Natural killer cell (primary cell): ENCODE data around the gene PIK3C3. TPM values are rescaled to one million over a fixed set of nuclear protein-coding genes. Genes with fewer than 3 reads are reported as not detected.
"Not testable (repeated sequence)": the region's sequence is repeated elsewhere in the genome, so short reads cannot be mapped to it uniquely, and the experiment has no call there.

Source experiments
- ATAC-seq, 3 donors: fragments of 150-1000 bp in 2 of 3; fragments of 200-7000 bp in 1 of 3; cut with Tn5 transposase; 1 replicate in 1 of 3; 2 replicates in 2 of 3; pipeline ENCODE4 v1.10.0; 2021; ENCODE audit warnings: mild to moderate bottlenecking in 2 of 3, moderate library complexity in 2 of 3
- DNase-seq, 2 donors: peaks; one replicate each; pipeline versions ENCODE4 v3.0.0 to v3.0.0-alpha.2; 2013 to 2021; ENCODE audit warnings: mixed read lengths in 1 of 2
- H3K27ac ChIP-seq: one replicate; pipeline ENCODE4 v1.5.1; 2013; ENCODE audit warnings: mild to moderate bottlenecking, low read length
- H3K27me3 ChIP-seq: one replicate; pipeline ENCODE4 v1.6.1; 2013; ENCODE audit warnings: low read length; ENCODE audit not compliant: control insufficient read depth, insufficient read depth
- H3K36me3 ChIP-seq: one replicate; pipeline ENCODE4 v1.6.1; 2013; ENCODE audit warnings: low read length; ENCODE audit not compliant: control insufficient read depth, insufficient read depth
- H3K4me1 ChIP-seq: one replicate; pipeline ENCODE4 v1.6.1; 2013; ENCODE audit warnings: low read length; ENCODE audit not compliant: control insufficient read depth, insufficient read depth
- H3K4me3 ChIP-seq: one replicate; pipeline ENCODE4 v1.5.1; 2013; ENCODE audit warnings: low read length
- H3K9me3 ChIP-seq: one replicate; pipeline ENCODE4 v1.6.1; 2013; ENCODE audit warnings: low read length; ENCODE audit not compliant: control insufficient read depth, insufficient read depth
- H3K27ac Mint-ChIP-seq, 2 donors: one replicate each; pipeline ENCODE4 v1.8.0; 2022; ENCODE audit warnings: mild to moderate bottlenecking in 2 of 2, mixed read lengths in 2 of 2, moderate library complexity in 1 of 2
- H3K27me3 Mint-ChIP-seq, 2 donors: one replicate each; pipeline ENCODE4 v1.8.0; 2022; ENCODE audit warnings: low read depth in 2 of 2, mixed read lengths in 2 of 2
- H3K36me3 Mint-ChIP-seq: one replicate; pipeline ENCODE4 v1.8.0; 2022; ENCODE audit warnings: mixed read lengths
- H3K4me1 Mint-ChIP-seq, 2 donors: one replicate each; pipeline ENCODE4 v1.8.0; 2022; ENCODE audit warnings: mixed read lengths in 2 of 2
- H3K4me3 Mint-ChIP-seq: one replicate; pipeline ENCODE4 v1.8.0; 2022; ENCODE audit warnings: mild to moderate bottlenecking, moderate library complexity, mixed read lengths
- H3K9me3 Mint-ChIP-seq, 2 donors: one replicate each; pipeline ENCODE4 v1.8.0; 2022; ENCODE audit warnings: mixed read lengths in 2 of 2
- CTCF ChIP-seq: fragments of 200-600 bp; IDR thresholded peaks from one replicate; pipeline ENCODE4 v1.8.0; 2022; ENCODE audit warnings: antibody characterized with exemption
- WGBS: methylation state at CpG from one replicate; pipeline ENCODE4 v1.1.7; 2013; ENCODE audit warnings: missing lambda C conversion rate; ENCODE audit not compliant: insufficient coverage; 5-methylcytosine and 5-hydroxymethylcytosine counted together
- intact Hi-C: fragments of 100-400 bp; cut with micrococcal nuclease; formaldehyde crosslinking; loops from one replicate; pipeline ENCODE4 v1.14.2; 2022
- total RNA-seq, 4 donors: library from RNA; stranded (reverse); fragments of 120-200 nt in 1 of 4; gene quantifications; one replicate each; pipeline versions ENCODE4 v1.2.3 to v1.2.4, GENCODE V29; 2013 to 2022

PIK3C3 gene
- total RNA-seq, 3 donors from 2014 or later (not counting 1 experiment from before 2014, with no cell fraction given): 49.6 to 85.4 (median 67.3) TPM

DNA sequence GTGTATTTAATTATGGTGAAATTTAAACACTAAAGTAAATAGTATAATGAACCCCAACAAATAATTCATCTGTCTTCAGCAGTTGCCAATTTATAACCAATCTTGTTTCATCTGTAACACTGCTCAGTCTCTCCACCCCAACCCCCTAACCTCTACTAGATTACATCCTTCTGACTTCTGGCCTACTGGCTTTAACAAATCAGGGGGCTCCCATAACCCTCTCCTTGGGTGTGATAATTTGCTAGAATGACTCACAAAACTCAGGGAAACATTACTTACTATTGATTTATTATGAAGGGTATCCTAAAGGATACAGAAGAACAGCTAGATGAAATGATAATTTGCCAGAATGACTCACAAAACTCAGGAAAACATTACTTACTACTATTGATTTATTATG is 50.7 kb downstream of the PIK3C3 start:
- H3K4me3 ChIP-seq: no peak overlapping the region
- no peaks in the 10 kb centered on the region for H3K4me1 ChIP-seq
- peak overlapping the region in 1 of 2 donors; percentile 25 for H3K27ac Mint-ChIP-seq
- DNase-seq (no peak), ATAC-seq (no peak)
- H3K36me3 ChIP-seq: peaks cover 45% of the 10 kb centered on the region
- intact Hi-C loops: no loop called here
- no peak for TF ChIP-seq CTCF
- H3K4me1 Mint-ChIP-seq: peaks cover 6 to 13% of the 10 kb centered on the region in 2 donors
- peaks cover 8% of the 10 kb centered on the region for H3K36me3 Mint-ChIP-seq
- no peaks in the 10 kb centered on the region for H3K9me3 Mint-ChIP-seq
- H3K27ac ChIP-seq: no peak overlapping the region
- H3K9me3 ChIP-seq: no peaks in the 10 kb centered on the region
- no peaks in the 10 kb centered on the region for H3K27me3 ChIP-seq
- H3K27me3 Mint-ChIP-seq: no peaks in the 10 kb centered on the region
- H3K4me3 Mint-ChIP-seq: no peak overlapping the region

DNA sequence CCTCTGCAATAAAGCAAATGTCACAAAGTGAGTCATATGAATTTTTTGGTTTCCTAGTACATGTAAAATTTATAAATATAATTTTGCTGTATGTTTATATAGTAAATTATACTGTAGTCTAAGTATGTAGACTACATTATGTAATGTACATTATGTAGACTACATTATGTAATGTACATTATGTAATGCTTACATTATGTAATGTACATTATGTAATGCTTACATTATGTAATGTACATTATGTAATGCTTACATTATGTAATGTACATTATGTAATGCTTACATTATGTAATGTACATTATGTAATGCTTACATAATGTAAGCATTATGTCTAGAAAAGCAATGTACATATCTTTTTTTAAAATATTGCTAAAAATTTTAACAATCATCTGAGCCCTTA is 54.4 kb downstream of the PIK3C3 start:
- H3K4me3 ChIP-seq, H3K4me1 Mint-ChIP-seq, H3K27ac ChIP-seq, intact Hi-C loops, H3K9me3 ChIP-seq, H3K27me3 Mint-ChIP-seq, H3K4me3 Mint-ChIP-seq, H3K4me1 ChIP-seq, DNase-seq, H3K9me3 Mint-ChIP-seq, H3K36me3 Mint-ChIP-seq, H3K27ac Mint-ChIP-seq, H3K27me3 ChIP-seq, ATAC-seq: not testable (repeated sequence)
- peaks cover 44% of the 10 kb centered on the region for H3K36me3 ChIP-seq

- no peaks in the 10 kb centered on the region for H3K27me3 Mint-ChIP-seq
- DNase-seq (no peak), ATAC-seq (no peak)
- peaks cover 44% of the 10 kb centered on the region for H3K36me3 ChIP-seq
- intact Hi-C loops: no loop called here
- no peaks in the 10 kb centered on the region for H3K27me3 ChIP-seq
- H3K4me1 ChIP-seq: no peaks in the 10 kb centered on the region
- 97% methylated on average over 4 of the region's 4 CpGs for WGBS
- H3K27ac ChIP-seq: no peak overlapping the region
- no peaks in the 10 kb centered on the region for H3K9me3 ChIP-seq
- H3K4me3 ChIP-seq: no peak overlapping the region
- peaks cover 0 to 7% of the 10 kb centered on the region in 2 donors for H3K4me1 Mint-ChIP-seq
- TF ChIP-seq CTCF: no peak
- no peaks in the 10 kb centered on the region for H3K9me3 Mint-ChIP-seq
- no peak overlapping the region for H3K27ac Mint-ChIP-seq
- peaks cover 19% of the 10 kb centered on the region for H3K36me3 Mint-ChIP-seq
- no peak overlapping the region for H3K4me3 Mint-ChIP-seq
Observed at GRCh38 chr18:42011053-42011452, 56.0 kb downstream of the PIK3C3 start.

GRCh38 chr18:42018831-42019230 is 63.8 kb downstream of the PIK3C3 start:
- Mint-ChIP-seq H3K4me3 (no peak overlapping the region), H3K9me3 (no peaks in the 10 kb centered on the region), H3K27me3 (no peaks in the 10 kb centered on the region), H3K4me1 (peaks cover 0 to 5% of the 10 kb centered on the region in 2 donors), H3K27ac (no peak overlapping the region), H3K36me3 (peaks cover 10% of the 10 kb centered on the region)
- ATAC-seq (no peak), DNase-seq (no peak)
- Histone ChIP-seq H3K4me3 (no peak overlapping the region), H3K27me3 (no peaks in the 10 kb centered on the region), H3K36me3 (peaks cover 55% of the 10 kb centered on the region), H3K9me3 (no peaks in the 10 kb centered on the region), H3K4me1 (no peaks in the 10 kb centered on the region), H3K27ac (no peak overlapping the region)
- no peak for TF ChIP-seq CTCF
- WGBS: 84% methylated on average over 3 of the region's 4 CpGs
- intact Hi-C loops: no loop called here
